HepG2 (cell line): ENCODE measurements around the gene CD151. TPM values are rescaled to one million over a fixed set of nuclear protein-coding genes. Genes with fewer than 3 reads are reported as not detected.

Source experiments
- ADNP ChIP-seq: sonication (generic); formaldehyde crosslinking; IDR thresholded peaks from 2 replicates; pipeline ENCODE4 v1.4.0; 2020; ENCODE audit warnings: missing genetic modification reagents
- ARNTL ChIP-seq: sonication (generic); formaldehyde crosslinking; IDR thresholded peaks from 2 replicates; pipeline ENCODE4 v1.4.0; 2020; ENCODE audit warnings: mild to moderate bottlenecking, missing genetic modification reagents
- E2F1 ChIP-seq: sonication (generic); formaldehyde crosslinking; IDR thresholded peaks from 2 replicates; pipeline ENCODE4 v1.5.0; 2020; ENCODE audit warnings: missing genetic modification reagents
- E2F5 ChIP-seq: sonication (generic); formaldehyde crosslinking; conservative IDR thresholded peaks from 2 replicates; pipeline ENCODE4 v1.4.0; 2020; ENCODE audit warnings: missing genetic modification reagents
- LCORL ChIP-seq, 2 experiments: fragments of 450-650 bp in 1 of 2; sonication (generic) in 1 of 2; formaldehyde crosslinking in 1 of 2; IDR thresholded peaks; 2 replicates each; pipeline versions ENCODE4 v1.5.0 to v1.6.1; 2017 to 2020; ENCODE audit warnings: antibody characterized with exemption in 1 of 2, missing genetic modification reagents in 1 of 2
- MAFG ChIP-seq: sonication (generic); formaldehyde crosslinking; IDR thresholded peaks from 2 replicates; pipeline ENCODE4 v1.5.1; 2020; ENCODE audit warnings: mild to moderate bottlenecking, missing genetic modification reagents
- MIXL1 ChIP-seq: IDR thresholded peaks from 2 replicates; pipeline ENCODE4 v1.6.1; 2016
- TCF12 ChIP-seq, 2 experiments: fragments of 450-650 bp in 1 of 2; sonication (generic) in 1 of 2; formaldehyde crosslinking in 1 of 2; IDR thresholded peaks; 2 replicates each; pipeline versions ENCODE4 v1.6.1 to v1.8.0; 2017 to 2022; ENCODE audit warnings: antibody characterized with exemption in 1 of 2, mild to moderate bottlenecking in 1 of 2, missing genetic modification reagents in 1 of 2, moderate library complexity in 1 of 2
- ZBTB7A ChIP-seq: sonication (generic); formaldehyde crosslinking; IDR thresholded peaks from 2 replicates; pipeline ENCODE4 v1.8.0; 2022; ENCODE audit warnings: mild to moderate bottlenecking, missing genetic modification reagents
- ZNF180 ChIP-seq: sonication (generic); formaldehyde crosslinking; IDR thresholded peaks from 2 replicates; pipeline ENCODE4 v1.4.0; 2020; ENCODE audit warnings: low read depth, missing genetic modification reagents, borderline replicate concordance
- ZNF605 ChIP-seq: sonication (generic); formaldehyde crosslinking; IDR thresholded peaks from 2 replicates; pipeline ENCODE4 v1.8.0; 2022; ENCODE audit warnings: mild to moderate bottlenecking, missing genetic modification reagents
- ZNF607 ChIP-seq: sonication (generic); formaldehyde crosslinking; IDR thresholded peaks from 2 replicates; pipeline ENCODE4 v1.5.1; 2020; ENCODE audit warnings: missing genetic modification reagents, mild to moderate bottlenecking, borderline replicate concordance
- ZNF652 ChIP-seq: IDR thresholded peaks from 2 replicates; pipeline ENCODE4 v1.6.1; 2016; ENCODE audit warnings: low read depth, borderline replicate concordance
- ZNF713 ChIP-seq: sonication (generic); formaldehyde crosslinking; IDR thresholded peaks from 2 replicates; pipeline ENCODE4 v1.4.0; 2020; ENCODE audit warnings: mild to moderate bottlenecking, missing genetic modification reagents
- ZNF790 ChIP-seq: sonication (generic); formaldehyde crosslinking; IDR thresholded peaks from 2 replicates; pipeline ENCODE4 v1.8.0; 2022; ENCODE audit warnings: missing genetic modification reagents, mild to moderate bottlenecking, borderline replicate concordance
- ZSCAN30 ChIP-seq: sonication (generic); formaldehyde crosslinking; IDR thresholded peaks from 2 replicates; pipeline ENCODE4 v1.5.0; 2020; ENCODE audit warnings: mild to moderate bottlenecking, missing genetic modification reagents
- ZSCAN9 ChIP-seq: IDR thresholded peaks from 2 replicates; pipeline ENCODE4 v1.6.1; 2016; ENCODE audit warnings: borderline replicate concordance
- polyA plus RNA-seq, 8 experiments: library from polyadenylated mRNA; depleted of rRNA in 3 of 8; stranded (reverse) in 7 of 8; unstranded in 1 of 8; fragments of >200 nt; fragmentation: Illumina TruSeq in 4 of 8; extraction: Trizol in 4 of 8; gene quantifications; 2 replicates each; pipeline versions ENCODE4 v1.2.1 to v1.2.3, GENCODE V29; 2011 to 2016; ENCODE audit warnings: low read depth in 4 of 8, missing spikeins in 1 of 8, mixed read lengths in 1 of 8; ENCODE audit not compliant: insufficient read depth in 1 of 8
- total RNA-seq, 5 experiments: library from RNA; depleted of rRNA; stranded (reverse); fragments of >200 nt; fragmentation: Illumina TruSeq; extraction: Trizol; gene quantifications; 2 replicates each; pipeline ENCODE4 v1.2.3, GENCODE V29; 2016; ENCODE audit warnings: low read depth in 1 of 5
- TF ChIP-seq, protein P1 (sequence below): IDR thresholded peaks from 2 replicates; pipeline ENCODE4 v1.6.1; 2016; ENCODE audit warnings: low read depth, missing genetic modification reagents, missing compliant biosample characterization
- TF ChIP-seq, protein P2 (sequence below): IDR thresholded peaks from 2 replicates; pipeline ENCODE4 v1.6.1; 2016; ENCODE audit warnings: missing compliant biosample characterization, missing genetic modification reagents, borderline replicate concordance

The CD151 gene
- total and polyA plus RNA-seq, 2 of the 13 experiments (the other 11 are each of a cell fraction or from before 2014, with no cell fraction given) = 125 to 197 TPM

DNA sequence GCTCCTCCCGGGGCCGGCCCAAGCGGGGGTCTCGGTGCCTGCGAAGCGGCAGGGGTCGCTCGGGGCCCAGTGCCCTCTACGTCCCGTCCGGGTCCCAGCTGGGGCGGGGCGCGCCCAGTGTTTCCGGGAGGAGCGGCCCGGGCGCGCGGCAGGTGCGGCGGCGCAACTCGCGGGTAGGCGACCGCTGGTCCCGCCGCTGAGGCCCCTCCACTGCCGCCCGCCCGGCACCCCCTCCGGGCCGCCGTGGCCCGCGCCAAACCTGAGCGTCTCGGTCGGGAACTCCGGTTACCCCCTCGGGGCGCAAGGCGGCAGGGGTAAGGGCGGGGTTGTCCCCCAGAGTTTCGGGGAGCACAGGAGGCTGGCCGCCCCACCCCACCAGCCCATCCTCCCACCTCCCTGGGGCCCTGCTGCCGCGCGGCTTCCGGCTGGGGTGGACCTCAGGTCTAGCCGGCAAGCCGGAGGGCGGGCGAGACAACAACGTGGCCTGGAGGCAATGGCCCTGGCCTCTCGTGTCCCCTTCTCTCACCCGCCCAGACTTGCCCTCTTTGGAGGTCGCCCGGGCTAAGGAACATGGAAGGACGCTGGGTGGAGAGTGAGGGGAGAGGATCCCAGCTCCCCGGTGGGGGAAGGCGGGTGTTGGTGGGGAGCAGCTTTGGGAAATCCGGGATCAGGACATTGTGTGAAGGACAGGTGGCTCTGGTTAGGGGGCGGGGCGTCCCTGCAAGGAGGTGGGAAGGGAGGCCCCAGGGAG, 5.4 kb upstream of the CD151 start (continued):
- TF ChIP-seq ZNF607 (CRISPR knock-in tag) (peak; percentile 65; the same call in 1 of the 2 replicates), ZNF652 (CRISPR knock-in tag) (no peak), LCORL (IDR thresholded peaks at IDR 0.05) (no peak), LCORL (CRISPR knock-in tag; IDR thresholded peaks at IDR 0.05) (peak; percentile 88), ZSCAN30 (no peak), ZNF605 (CRISPR knock-in tag) (no peak), E2F1 (CRISPR knock-in tag) (no peak; the same call in 1 of the 2 replicates), ZNF713 (no peak), MAFG (CRISPR knock-in tag) (no peak), MIXL1 (CRISPR knock-in tag) (no peak), ZNF180 (no peak), TCF12 (IDR thresholded peaks at IDR 0.05) (no peak), TCF12 (CRISPR knock-in tag; IDR thresholded peaks at IDR 0.05) (peak; percentile 80; the same call in 1 of the 2 replicates), ZSCAN9 (CRISPR knock-in tag) (no peak), ADNP (CRISPR knock-in tag) (no peak), ZNF790 (CRISPR knock-in tag) (no peak), E2F5 (CRISPR knock-in tag) (peak; percentile 18; the same call in 1 of the 2 replicates), ARNTL (CRISPR knock-in tag) (0 out of 2 replicates have a peak, but pooled peaks have one; percentile 59), ZBTB7A (CRISPR knock-in tag) (peak; percentile 79; the same call in 1 of the 2 replicates)
- TF ChIP-seq, protein P1, sequence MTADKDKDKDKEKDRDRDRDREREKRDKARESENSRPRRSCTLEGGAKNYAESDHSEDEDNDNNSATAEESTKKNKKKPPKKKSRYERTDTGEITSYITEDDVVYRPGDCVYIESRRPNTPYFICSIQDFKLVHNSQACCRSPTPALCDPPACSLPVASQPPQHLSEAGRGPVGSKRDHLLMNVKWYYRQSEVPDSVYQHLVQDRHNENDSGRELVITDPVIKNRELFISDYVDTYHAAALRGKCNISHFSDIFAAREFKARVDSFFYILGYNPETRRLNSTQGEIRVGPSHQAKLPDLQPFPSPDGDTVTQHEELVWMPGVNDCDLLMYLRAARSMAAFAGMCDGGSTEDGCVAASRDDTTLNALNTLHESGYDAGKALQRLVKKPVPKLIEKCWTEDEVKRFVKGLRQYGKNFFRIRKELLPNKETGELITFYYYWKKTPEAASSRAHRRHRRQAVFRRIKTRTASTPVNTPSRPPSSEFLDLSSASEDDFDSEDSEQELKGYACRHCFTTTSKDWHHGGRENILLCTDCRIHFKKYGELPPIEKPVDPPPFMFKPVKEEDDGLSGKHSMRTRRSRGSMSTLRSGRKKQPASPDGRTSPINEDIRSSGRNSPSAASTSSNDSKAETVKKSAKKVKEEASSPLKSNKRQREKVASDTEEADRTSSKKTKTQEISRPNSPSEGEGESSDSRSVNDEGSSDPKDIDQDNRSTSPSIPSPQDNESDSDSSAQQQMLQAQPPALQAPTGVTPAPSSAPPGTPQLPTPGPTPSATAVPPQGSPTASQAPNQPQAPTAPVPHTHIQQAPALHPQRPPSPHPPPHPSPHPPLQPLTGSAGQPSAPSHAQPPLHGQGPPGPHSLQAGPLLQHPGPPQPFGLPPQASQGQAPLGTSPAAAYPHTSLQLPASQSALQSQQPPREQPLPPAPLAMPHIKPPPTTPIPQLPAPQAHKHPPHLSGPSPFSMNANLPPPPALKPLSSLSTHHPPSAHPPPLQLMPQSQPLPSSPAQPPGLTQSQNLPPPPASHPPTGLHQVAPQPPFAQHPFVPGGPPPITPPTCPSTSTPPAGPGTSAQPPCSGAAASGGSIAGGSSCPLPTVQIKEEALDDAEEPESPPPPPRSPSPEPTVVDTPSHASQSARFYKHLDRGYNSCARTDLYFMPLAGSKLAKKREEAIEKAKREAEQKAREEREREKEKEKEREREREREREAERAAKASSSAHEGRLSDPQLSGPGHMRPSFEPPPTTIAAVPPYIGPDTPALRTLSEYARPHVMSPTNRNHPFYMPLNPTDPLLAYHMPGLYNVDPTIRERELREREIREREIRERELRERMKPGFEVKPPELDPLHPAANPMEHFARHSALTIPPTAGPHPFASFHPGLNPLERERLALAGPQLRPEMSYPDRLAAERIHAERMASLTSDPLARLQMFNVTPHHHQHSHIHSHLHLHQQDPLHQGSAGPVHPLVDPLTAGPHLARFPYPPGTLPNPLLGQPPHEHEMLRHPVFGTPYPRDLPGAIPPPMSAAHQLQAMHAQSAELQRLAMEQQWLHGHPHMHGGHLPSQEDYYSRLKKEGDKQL (CRISPR knock-in tag) = no peak
- TF ChIP-seq, protein P2, sequence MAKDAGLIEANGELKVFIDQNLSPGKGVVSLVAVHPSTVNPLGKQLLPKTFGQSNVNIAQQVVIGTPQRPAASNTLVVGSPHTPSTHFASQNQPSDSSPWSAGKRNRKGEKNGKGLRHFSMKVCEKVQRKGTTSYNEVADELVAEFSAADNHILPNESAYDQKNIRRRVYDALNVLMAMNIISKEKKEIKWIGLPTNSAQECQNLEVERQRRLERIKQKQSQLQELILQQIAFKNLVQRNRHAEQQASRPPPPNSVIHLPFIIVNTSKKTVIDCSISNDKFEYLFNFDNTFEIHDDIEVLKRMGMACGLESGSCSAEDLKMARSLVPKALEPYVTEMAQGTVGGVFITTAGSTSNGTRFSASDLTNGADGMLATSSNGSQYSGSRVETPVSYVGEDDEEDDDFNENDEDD = no peak; the same call in 1 of the 2 replicates
